HCT116 (cell line): Measurements from ENCODE around the gene ATP8A2. TPM values are rescaled to one million over a fixed set of nuclear protein-coding genes. Genes with fewer than 3 reads are reported as not detected.

Experiments used
- ATAC-seq: fragments of 200-7000 bp; cut with Tn5 transposase; 2 replicates; pipeline ENCODE4 v1.9.1; 2020; ENCODE audit warnings: mild to moderate bottlenecking, moderate library complexity
- BruUV-seq: library from RNA; stranded (reverse); fragments of 400-500 nt; replicated peaks from 2 replicates; lab custom pipeline; 2021; lab: Mats Ljungman, UMichigan
- CTCF ChIA-PET: fragments of 300-600 bp; sonication (Branson Sonifier 250); formaldehyde crosslinking; loops from one replicate; lab custom pipeline; 2021; ENCODE audit warnings: antibody characterized with exemption; lab: Charles Lee
- POLR2A ChIA-PET: fragments of 300-600, 350-600 bp; sonication (Branson Sonifier 250); formaldehyde crosslinking; loops from one replicate; lab custom pipeline; 2021; ENCODE audit warnings: antibody characterized with exemption; lab: Charles Lee
- RAD21 ChIA-PET, 2 experiments: fragments of 300-600 bp; sonication (Branson Sonifier 250); formaldehyde crosslinking; loops; one replicate each; lab custom pipeline; 2023; ENCODE audit warnings: low total read pairs in 2 of 2; ENCODE audit not compliant: uncharacterized antibody in 2 of 2, unreplicated experiment in 2 of 2, low non-redundant PET in 1 of 2; lab: Charles Lee
- DNase-seq: peaks from one replicate; pipeline ENCODE4 v3.0.0-alpha.2; 2010; ENCODE audit warnings: low read depth, low spot score
- H2AFZ ChIP-seq: fragments of 200-600 bp; shearing (Covaris generic), sonication (generic); 2 replicates; pipeline ENCODE4 v1.6.1; 2017; ENCODE audit warnings: low read depth, mixed run types, mixed read lengths, antibody characterized with exemption, low read length; ENCODE audit not compliant: poor library complexity, severe bottlenecking
- H3K27ac ChIP-seq: 2 replicates; pipeline ENCODE4 v1.5.1; 2012; ENCODE audit warnings: low read depth, low read length
- H3K27me3 ChIP-seq: fragments of 200-600 bp; sonication (generic); 2 replicates; pipeline ENCODE4 v1.6.1; 2016; ENCODE audit warnings: mixed run types, low read length, mixed read lengths; ENCODE audit not compliant: insufficient read depth
- H3K36me3 ChIP-seq, 2 experiments: fragments of 200-500 bp in 1 of 2; fragments of 200-600 bp in 1 of 2; sonication (Bioruptor generic) in 1 of 2; sonication (generic) in 1 of 2; 2 replicates each; pipeline versions ENCODE4 v1.5.1 to v1.6.1; 2014 to 2016; ENCODE audit warnings: low read length in 2 of 2, inconsistent platforms in 1 of 2, mixed read lengths in 1 of 2, mixed run types in 1 of 2; ENCODE audit not compliant: insufficient read depth in 2 of 2, control insufficient read depth in 1 of 2
- H3K4me1 ChIP-seq, 2 experiments: fragments of 200-600 bp in 1 of 2; sonication (generic) in 1 of 2; 2 replicates each; pipeline versions ENCODE4 v1.5.1 to v1.6.1; 2012 to 2017; ENCODE audit warnings: low read length in 2 of 2, inconsistent platforms in 1 of 2, mild to moderate bottlenecking in 1 of 2, mixed read lengths in 1 of 2, mixed run types in 1 of 2, moderate library complexity in 1 of 2; ENCODE audit not compliant: insufficient read depth in 2 of 2, control insufficient read depth in 1 of 2
- H3K4me2 ChIP-seq: fragments of 200-600 bp; sonication (generic); 2 replicates; pipeline ENCODE4 v1.6.1; 2017; ENCODE audit warnings: mixed run types, low read length, mixed read lengths
- H3K4me3 ChIP-seq, 2 experiments: fragments of 200-600 bp in 1 of 2; sonication (generic) in 1 of 2; replicated peaks in 1 of 2; 2 replicates each; pipeline ENCODE4 v1.5.1; 2011 to 2016; ENCODE audit warnings: low read length in 2 of 2, control low read depth in 1 of 2, low read depth in 1 of 2, mild to moderate bottlenecking in 1 of 2, mixed read lengths in 1 of 2, mixed run types in 1 of 2
- H3K79me2 ChIP-seq: fragments of 200-600 bp; sonication (generic); 2 replicates; pipeline ENCODE4 v1.6.1; 2017; ENCODE audit warnings: mild to moderate bottlenecking, mixed run types, low read length, moderate library complexity, mixed read lengths; ENCODE audit not compliant: insufficient read depth
- H3K9ac ChIP-seq: fragments of 200-600 bp; sonication (generic); 2 replicates; pipeline ENCODE4 v1.6.1; 2016; ENCODE audit warnings: low read length, mixed read lengths
- H3K9me2 ChIP-seq: fragments of 200-600 bp; sonication (generic), shearing (Covaris generic); 2 replicates; pipeline ENCODE4 v1.6.1; 2017; ENCODE audit warnings: mixed run types, mild to moderate bottlenecking, moderate library complexity; ENCODE audit not compliant: insufficient read depth
- H3K9me3 ChIP-seq, 2 experiments: fragments of 200-500 bp in 1 of 2; fragments of 200-600 bp in 1 of 2; sonication (Bioruptor generic) in 1 of 2; sonication (generic) in 1 of 2; 2 replicates each; pipeline ENCODE4 v1.6.1; 2014 to 2017; ENCODE audit warnings: low read length in 2 of 2, mixed read lengths in 2 of 2, inconsistent platforms in 1 of 2, low read depth in 1 of 2, mild to moderate bottlenecking in 1 of 2, mixed run types in 1 of 2, moderate library complexity in 1 of 2; ENCODE audit not compliant: control insufficient read depth in 1 of 2, insufficient read depth in 1 of 2
- H4K20me1 ChIP-seq: fragments of 200-600 bp; sonication (generic), shearing (Covaris generic); 2 replicates; pipeline ENCODE4 v1.6.1; 2017; ENCODE audit warnings: mixed run types, mild to moderate bottlenecking, moderate library complexity; ENCODE audit not compliant: insufficient read depth
- EGR1 ChIP-seq: IDR thresholded peaks from 2 replicates; pipeline ENCODE4 v1.6.1; 2012; ENCODE audit warnings: low read depth
- ELF1 ChIP-seq: IDR thresholded peaks from 2 replicates; pipeline ENCODE4 v1.6.1; 2012; ENCODE audit warnings: low read depth, borderline replicate concordance
- EZH2 ChIP-seq: fragments of 200-600 bp; sonication (generic); IDR thresholded peaks from 2 replicates; pipeline ENCODE4 v1.6.1; 2017; ENCODE audit warnings: antibody characterized with exemption, mixed run types
- EZH2phosphoT487 ChIP-seq: fragments of 200-600 bp; IDR thresholded peaks from 2 replicates; pipeline ENCODE4 v1.6.1; 2018; ENCODE audit warnings: antibody characterized with exemption, borderline replicate concordance
- FOSL1 ChIP-seq: IDR thresholded peaks from 2 replicates; pipeline ENCODE4 v1.6.1; 2012; ENCODE audit warnings: low read depth
- JUND ChIP-seq: IDR thresholded peaks from 2 replicates; pipeline ENCODE4 v1.6.1; 2012
- POLR2AphosphoS5 ChIP-seq: IDR thresholded peaks from 2 replicates; pipeline ENCODE4 v1.6.1; 2011; ENCODE audit warnings: mild to moderate bottlenecking, low read depth, low read length, moderate library complexity
- SRF ChIP-seq: IDR thresholded peaks from 2 replicates; pipeline ENCODE4 v1.6.1; 2012; ENCODE audit warnings: low read depth
- TCF7L2 ChIP-seq: IDR thresholded peaks from 2 replicates; pipeline ENCODE4 v1.7.0; 2011; ENCODE audit warnings: borderline replicate concordance, inconsistent platforms; ENCODE audit not compliant: insufficient read depth, insufficient read length; ENCODE audit errors: extremely low read depth
- ZFX ChIP-seq: fragments of 450-650 bp; IDR thresholded peaks from 2 replicates; pipeline ENCODE4 v1.6.1; 2017
- ZNF274 ChIP-seq: fragments of 200-500 bp; sonication (Bioruptor generic); IDR thresholded peaks from 2 replicates; pipeline ENCODE4 v1.6.1; 2014; ENCODE audit warnings: mild to moderate bottlenecking, low read depth, low read length, inconsistent platforms
- intact Hi-C: fragments of 100-400 bp; cut with micrococcal nuclease; formaldehyde crosslinking; loops from 2 replicates; pipeline ENCODE4 v1.10.0; 2022
- total RNA-seq: library from RNA; stranded (reverse); gene quantifications from one replicate; pipeline ENCODE4 v1.2.1, GENCODE V29; 2021; ENCODE audit not compliant: unreplicated experiment
- TF ChIP-seq, protein P1 (sequence below): IDR thresholded peaks from 2 replicates; pipeline ENCODE4 v1.6.1; 2012
- TF ChIP-seq, protein P2 (sequence below): IDR thresholded peaks from 2 replicates; pipeline ENCODE4 v1.6.1; 2012; ENCODE audit warnings: low read depth
- TF ChIP-seq, protein P3 (sequence below), 3 experiments: fragments of 200-600 bp in 1 of 3; sonication (generic) in 1 of 3; IDR thresholded peaks in 2 of 3; conservative IDR thresholded peaks in 1 of 3; 2 replicates each; pipeline ENCODE4 v1.5.1; 2012 to 2017; ENCODE audit warnings: low read depth in 2 of 3, low read length in 2 of 3, antibody characterized with exemption in 1 of 3, borderline replicate concordance in 1 of 3, control low read depth in 1 of 3, mild to moderate bottlenecking in 1 of 3, mixed read lengths in 1 of 3, mixed run types in 1 of 3, moderate library complexity in 1 of 3; ENCODE audit not compliant: insufficient read depth in 1 of 3

ATP8A2 gene
- total RNA-seq, 1 experiment from 2014 or later = not detected

DNA sequence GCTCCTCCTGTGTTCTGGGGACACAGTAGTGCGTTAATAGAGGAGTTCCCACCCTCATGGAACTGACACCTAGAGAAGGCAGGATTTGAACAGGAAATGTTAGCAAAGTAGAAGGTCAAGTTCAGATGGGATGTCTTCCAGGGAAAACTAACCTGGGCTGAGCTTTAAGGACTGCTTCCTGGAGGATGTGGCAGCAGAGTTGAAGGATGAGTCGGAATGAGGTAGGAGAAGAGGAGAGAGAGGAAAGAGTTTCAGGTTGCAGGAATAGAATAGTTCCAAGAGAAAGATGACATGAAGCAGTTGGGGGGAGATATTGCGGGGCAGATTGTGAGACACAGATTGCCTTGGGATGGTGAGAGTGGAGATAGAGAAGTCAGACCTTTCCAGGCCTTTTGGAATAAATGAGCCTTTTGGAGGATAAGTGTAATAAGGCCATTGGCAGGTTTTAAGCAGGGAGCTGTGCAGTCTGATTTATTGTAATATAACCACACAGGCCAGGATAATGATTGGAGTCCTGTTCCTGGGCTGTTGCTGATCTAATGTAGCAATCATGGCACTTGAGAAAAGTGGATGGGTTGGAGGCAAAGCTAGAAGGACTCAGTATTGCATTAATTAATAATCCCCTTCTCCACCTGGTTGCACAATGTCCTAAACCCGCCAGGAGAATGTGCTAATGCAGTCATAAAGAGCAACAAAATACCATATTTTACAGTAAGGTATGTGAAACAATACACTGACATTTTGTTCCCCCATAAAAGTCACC is 474.6 kb downstream of the ATP8A2 start:
- ChIA-PET CTCF (no interaction called here), RAD21 (no interaction called here), POLR2A (no interaction called here)
- Histone ChIP-seq H3K27ac (no peak overlapping the region), H3K9me2 (no peaks in the 10 kb centered on the region), H2AFZ (no peak overlapping the region), H3K9me3 (no peaks in the 10 kb centered on the region), H3K79me2 (no peaks in the 10 kb centered on the region), H4K20me1 (no peaks in the 10 kb centered on the region), H3K9ac (no peak overlapping the region), H3K4me3 (no peak overlapping the region), H3K27me3 (peaks cover 45% of the 10 kb centered on the region), H3K36me3 (no peaks in the 10 kb centered on the region), H3K4me2 (no peak overlapping the region), H3K4me1 (no peaks in the 10 kb centered on the region)
- intact Hi-C loops = no loop called here
- TF ChIP-seq JUND (no peak), TCF7L2 (no peak), POLR2AphosphoS5 (no peak), ELF1 (no peak), ZNF274 (no peak), ZFX (no peak), SRF (no peak), EGR1 (no peak), EZH2phosphoT487 (no peak), EZH2 (no peak), FOSL1 (no peak)
- TF ChIP-seq, protein P1, sequence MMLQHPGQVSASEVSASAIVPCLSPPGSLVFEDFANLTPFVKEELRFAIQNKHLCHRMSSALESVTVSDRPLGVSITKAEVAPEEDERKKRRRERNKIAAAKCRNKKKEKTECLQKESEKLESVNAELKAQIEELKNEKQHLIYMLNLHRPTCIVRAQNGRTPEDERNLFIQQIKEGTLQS = no peak
- TF ChIP-seq, protein P2, sequence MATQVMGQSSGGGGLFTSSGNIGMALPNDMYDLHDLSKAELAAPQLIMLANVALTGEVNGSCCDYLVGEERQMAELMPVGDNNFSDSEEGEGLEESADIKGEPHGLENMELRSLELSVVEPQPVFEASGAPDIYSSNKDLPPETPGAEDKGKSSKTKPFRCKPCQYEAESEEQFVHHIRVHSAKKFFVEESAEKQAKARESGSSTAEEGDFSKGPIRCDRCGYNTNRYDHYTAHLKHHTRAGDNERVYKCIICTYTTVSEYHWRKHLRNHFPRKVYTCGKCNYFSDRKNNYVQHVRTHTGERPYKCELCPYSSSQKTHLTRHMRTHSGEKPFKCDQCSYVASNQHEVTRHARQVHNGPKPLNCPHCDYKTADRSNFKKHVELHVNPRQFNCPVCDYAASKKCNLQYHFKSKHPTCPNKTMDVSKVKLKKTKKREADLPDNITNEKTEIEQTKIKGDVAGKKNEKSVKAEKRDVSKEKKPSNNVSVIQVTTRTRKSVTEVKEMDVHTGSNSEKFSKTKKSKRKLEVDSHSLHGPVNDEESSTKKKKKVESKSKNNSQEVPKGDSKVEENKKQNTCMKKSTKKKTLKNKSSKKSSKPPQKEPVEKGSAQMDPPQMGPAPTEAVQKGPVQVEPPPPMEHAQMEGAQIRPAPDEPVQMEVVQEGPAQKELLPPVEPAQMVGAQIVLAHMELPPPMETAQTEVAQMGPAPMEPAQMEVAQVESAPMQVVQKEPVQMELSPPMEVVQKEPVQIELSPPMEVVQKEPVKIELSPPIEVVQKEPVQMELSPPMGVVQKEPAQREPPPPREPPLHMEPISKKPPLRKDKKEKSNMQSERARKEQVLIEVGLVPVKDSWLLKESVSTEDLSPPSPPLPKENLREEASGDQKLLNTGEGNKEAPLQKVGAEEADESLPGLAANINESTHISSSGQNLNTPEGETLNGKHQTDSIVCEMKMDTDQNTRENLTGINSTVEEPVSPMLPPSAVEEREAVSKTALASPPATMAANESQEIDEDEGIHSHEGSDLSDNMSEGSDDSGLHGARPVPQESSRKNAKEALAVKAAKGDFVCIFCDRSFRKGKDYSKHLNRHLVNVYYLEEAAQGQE = no peak
- TF ChIP-seq, protein P3, sequence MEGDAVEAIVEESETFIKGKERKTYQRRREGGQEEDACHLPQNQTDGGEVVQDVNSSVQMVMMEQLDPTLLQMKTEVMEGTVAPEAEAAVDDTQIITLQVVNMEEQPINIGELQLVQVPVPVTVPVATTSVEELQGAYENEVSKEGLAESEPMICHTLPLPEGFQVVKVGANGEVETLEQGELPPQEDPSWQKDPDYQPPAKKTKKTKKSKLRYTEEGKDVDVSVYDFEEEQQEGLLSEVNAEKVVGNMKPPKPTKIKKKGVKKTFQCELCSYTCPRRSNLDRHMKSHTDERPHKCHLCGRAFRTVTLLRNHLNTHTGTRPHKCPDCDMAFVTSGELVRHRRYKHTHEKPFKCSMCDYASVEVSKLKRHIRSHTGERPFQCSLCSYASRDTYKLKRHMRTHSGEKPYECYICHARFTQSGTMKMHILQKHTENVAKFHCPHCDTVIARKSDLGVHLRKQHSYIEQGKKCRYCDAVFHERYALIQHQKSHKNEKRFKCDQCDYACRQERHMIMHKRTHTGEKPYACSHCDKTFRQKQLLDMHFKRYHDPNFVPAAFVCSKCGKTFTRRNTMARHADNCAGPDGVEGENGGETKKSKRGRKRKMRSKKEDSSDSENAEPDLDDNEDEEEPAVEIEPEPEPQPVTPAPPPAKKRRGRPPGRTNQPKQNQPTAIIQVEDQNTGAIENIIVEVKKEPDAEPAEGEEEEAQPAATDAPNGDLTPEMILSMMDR (IDR thresholded peaks at IDR 0.05 in 2 of 3, conservative IDR thresholded peaks at IDR 0.05 in 1 of 3; ENCODE audit: borderline replicate concordance in 1 of 3, insufficient read depth in 1 of 3, low read depth in 2 of 3, low read length in 2 of 3) = no peak
- no TSS peak for BruUV-seq
- ATAC-seq (no peak), DNase-seq (no peak)
